Cardiac muscle cell (in vitro differentiated cells and primary cell): ENCODE data around the gene NR2C2. TPM values are rescaled to one million over a fixed set of nuclear protein-coding genes. Genes with fewer than 3 reads are reported as not detected.

Experiments
- DNase-seq, 2 donors: peaks; one replicate each; pipeline versions ENCODE4 v3.0.0 to v3.0.0-alpha.2; 2010 to 2017; ENCODE audit warnings: low read depth in 1 of 2, low spot score in 1 of 2
- H3K27ac ChIP-seq: fragments of 200-600 bp; sonication (generic); 2 replicates; pipeline ENCODE4 v1.5.1; 2016
- H3K27me3 ChIP-seq: fragments of 200-600 bp; sonication (generic); 2 replicates; pipeline ENCODE4 v1.6.0; 2016; ENCODE audit warnings: control low read depth
- H3K36me3 ChIP-seq: fragments of 200-600 bp; sonication (generic); 2 replicates; pipeline ENCODE4 v1.5.1; 2016; ENCODE audit warnings: control low read depth
- H3K4me1 ChIP-seq: fragments of 200-600 bp; sonication (generic); 2 replicates; pipeline ENCODE4 v1.8.1; 2017; ENCODE audit warnings: low read depth, mild to moderate bottlenecking, mixed run types
- H3K4me3 ChIP-seq: fragments of 200-600 bp; sonication (generic); 2 replicates; pipeline ENCODE4 v1.5.1; 2016; ENCODE audit warnings: mild to moderate bottlenecking
- H3K9me3 ChIP-seq: fragments of 200-600 bp; sonication (generic); 2 replicates; pipeline ENCODE4 v1.5.1; 2017; ENCODE audit warnings: low read depth, mild to moderate bottlenecking, control low read depth
- polyA plus RNA-seq: library from polyadenylated mRNA; unstranded; fragments of >200 nt; fragmentation: Nextera tagmentation; extraction: Ambion mirVana; gene quantifications from 2 replicates; pipeline ENCODE4 v1.2.1, GENCODE V29; 2016
- total RNA-seq: library from RNA; depleted of rRNA; stranded (reverse); fragments of >200 nt; gene quantifications from 2 replicates; pipeline ENCODE4 v1.2.3, GENCODE V29; 2016
- TF ChIP-seq, protein P1 (sequence below): IDR thresholded peaks from 2 replicates; pipeline ENCODE4 v1.5.1; 2012; ENCODE audit warnings: low read depth, mild to moderate bottlenecking, low read length

NR2C2 gene
- total and polyA plus RNA-seq, 2 experiments from 2014 or later = 16.2 to 26.5 TPM

DNA sequence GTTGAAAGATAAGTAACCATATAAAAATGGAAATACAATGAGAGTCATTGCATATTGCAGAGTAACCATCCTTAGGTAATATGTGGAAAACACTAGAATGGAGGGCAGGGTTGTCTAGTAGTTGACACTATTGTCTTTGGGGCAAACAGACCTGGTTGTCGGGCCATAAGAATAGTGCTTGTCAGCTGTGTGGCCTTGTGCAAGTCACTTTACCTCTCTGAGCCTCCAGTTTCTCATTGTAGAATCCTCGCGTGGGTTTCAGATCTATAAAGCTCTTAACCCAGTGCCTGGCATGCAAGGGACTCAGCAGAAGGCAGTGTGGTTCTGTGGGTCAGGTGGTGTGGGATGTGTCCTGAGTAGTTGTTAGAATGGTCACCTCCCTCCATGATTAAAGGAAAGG, 85.7 kb downstream of the NR2C2 start:
- Histone ChIP-seq H3K4me1 (no peaks in the 10 kb centered on the region), H3K27me3 (no peaks in the 10 kb centered on the region), H3K36me3 (peaks cover 66% of the 10 kb centered on the region), H3K4me3 (no peak overlapping the region), H3K27ac (no peak overlapping the region), H3K9me3 (no peaks in the 10 kb centered on the region)
- DNase-seq = no peak
- TF ChIP-seq, protein P1, sequence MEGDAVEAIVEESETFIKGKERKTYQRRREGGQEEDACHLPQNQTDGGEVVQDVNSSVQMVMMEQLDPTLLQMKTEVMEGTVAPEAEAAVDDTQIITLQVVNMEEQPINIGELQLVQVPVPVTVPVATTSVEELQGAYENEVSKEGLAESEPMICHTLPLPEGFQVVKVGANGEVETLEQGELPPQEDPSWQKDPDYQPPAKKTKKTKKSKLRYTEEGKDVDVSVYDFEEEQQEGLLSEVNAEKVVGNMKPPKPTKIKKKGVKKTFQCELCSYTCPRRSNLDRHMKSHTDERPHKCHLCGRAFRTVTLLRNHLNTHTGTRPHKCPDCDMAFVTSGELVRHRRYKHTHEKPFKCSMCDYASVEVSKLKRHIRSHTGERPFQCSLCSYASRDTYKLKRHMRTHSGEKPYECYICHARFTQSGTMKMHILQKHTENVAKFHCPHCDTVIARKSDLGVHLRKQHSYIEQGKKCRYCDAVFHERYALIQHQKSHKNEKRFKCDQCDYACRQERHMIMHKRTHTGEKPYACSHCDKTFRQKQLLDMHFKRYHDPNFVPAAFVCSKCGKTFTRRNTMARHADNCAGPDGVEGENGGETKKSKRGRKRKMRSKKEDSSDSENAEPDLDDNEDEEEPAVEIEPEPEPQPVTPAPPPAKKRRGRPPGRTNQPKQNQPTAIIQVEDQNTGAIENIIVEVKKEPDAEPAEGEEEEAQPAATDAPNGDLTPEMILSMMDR = no peak

DNA sequence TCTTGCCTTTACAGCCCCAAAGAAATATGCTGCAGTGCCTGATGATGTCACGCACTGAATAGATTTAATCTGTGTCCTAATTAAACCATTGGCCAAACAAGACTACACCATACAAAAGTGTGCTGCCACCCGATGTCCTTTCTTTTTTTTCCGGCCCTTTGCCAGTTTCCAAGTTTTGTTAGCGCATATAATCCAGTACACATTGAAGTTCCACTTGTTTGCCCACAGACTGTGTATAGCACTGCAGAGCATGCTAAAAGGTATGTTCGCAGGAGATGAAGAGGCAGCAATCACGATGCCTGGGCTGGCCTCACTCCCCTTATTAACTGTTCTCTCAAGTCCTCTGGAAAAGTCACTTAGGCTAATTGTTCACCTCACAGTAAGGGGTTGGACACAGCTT, 90.9 kb downstream of the NR2C2 start:
- DNase-seq = no peak
- Histone ChIP-seq H3K4me3 (no peak overlapping the region), H3K27ac (no peak overlapping the region), H3K36me3 (peaks cover 70% of the 10 kb centered on the region), H3K9me3 (no peaks in the 10 kb centered on the region), H3K4me1 (peaks cover 8% of the 10 kb centered on the region), H3K27me3 (no peaks in the 10 kb centered on the region)
- TF ChIP-seq, protein P1 = no peak

DNA sequence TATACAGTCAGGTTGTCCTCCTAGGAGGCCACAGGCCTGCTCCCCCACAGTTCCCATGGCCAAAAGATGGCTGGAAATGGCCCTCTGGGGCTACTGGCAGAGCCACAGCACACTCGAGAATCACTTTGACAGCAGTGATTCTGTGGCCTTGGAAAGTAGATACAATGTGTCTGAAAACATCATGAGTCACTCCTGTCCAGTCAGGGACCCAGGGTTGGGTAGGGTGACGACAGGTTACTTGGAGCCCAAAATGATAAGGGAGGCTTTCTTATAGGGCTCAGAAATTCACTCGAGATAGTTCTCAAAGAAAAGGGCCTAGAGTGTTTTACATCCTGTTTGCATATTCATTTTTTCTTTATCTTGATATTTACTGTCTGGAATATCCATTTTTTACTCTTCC, 93.5 kb downstream of the NR2C2 start:
- TF ChIP-seq, protein P1 = no peak
- H3K9me3 ChIP-seq = no peaks in the 10 kb centered on the region
- H3K36me3 ChIP-seq = peaks cover 66% of the 10 kb centered on the region
- no peak overlapping the region for H3K4me3 ChIP-seq
- H3K4me1 ChIP-seq = peaks cover 8% of the 10 kb centered on the region
- H3K27me3 ChIP-seq = no peaks in the 10 kb centered on the region
- DNase-seq = peak in 1 of 2 donors; percentile 18
- H3K27ac ChIP-seq = peak overlapping the region; percentile 55

DNA sequence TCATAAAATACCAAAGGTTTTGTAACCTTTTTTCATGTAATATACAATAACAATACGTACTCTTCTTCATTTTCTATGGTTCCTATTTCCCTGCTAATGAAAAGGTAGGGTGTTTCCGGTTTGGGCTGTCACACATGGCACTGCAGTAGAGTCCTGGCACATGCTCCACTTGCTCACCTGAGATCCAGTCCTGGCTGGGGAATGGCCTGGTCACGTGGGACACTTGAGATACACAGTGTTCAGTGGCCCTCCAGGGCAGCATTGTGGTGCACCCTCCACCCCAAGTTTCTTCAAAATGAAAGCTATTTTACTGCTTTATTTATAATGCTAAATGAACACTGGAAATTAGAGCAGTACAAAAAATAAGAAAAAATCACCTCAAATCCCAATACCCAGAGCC, 94.6 kb downstream of the NR2C2 start:
- H3K4me1 ChIP-seq = peaks cover 8% of the 10 kb centered on the region
- H3K27me3 ChIP-seq = no peaks in the 10 kb centered on the region
- H3K4me3 ChIP-seq = no peak overlapping the region
- DNase-seq = no peak
- no peak overlapping the region for H3K27ac ChIP-seq
- no peaks in the 10 kb centered on the region for H3K9me3 ChIP-seq
- peaks cover 76% of the 10 kb centered on the region for H3K36me3 ChIP-seq
- TF ChIP-seq, protein P1 = no peak

DNA sequence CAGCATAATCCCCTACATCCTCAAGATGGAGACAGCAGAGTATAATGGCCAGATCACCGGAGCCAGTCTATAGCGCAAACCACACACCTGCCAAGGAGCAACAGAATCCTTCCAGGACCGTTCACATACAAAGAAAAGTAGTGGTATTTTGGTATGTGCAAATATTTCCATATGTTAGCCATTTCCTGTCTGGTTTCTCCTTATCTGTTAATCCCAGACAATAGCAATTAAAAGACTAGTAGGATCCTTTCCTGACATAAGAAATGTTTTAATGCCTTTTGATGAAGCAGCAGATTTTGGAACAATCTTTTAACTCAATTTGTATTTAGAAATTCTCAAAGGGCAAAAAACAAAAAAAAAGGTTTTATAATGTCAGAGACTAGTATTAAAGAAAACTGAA, 95.6 kb downstream of the NR2C2 start:
- peak in 1 of 2 donors; percentile 39 for DNase-seq
- Histone ChIP-seq H3K4me1 (peaks cover 8% of the 10 kb centered on the region), H3K36me3 (peaks cover 75% of the 10 kb centered on the region)

More for the DNA sequence above, 95.6 kb downstream of the NR2C2 start:
- H3K9me3 ChIP-seq = no peaks in the 10 kb centered on the region
- no peak overlapping the region for H3K4me3 ChIP-seq
- no peak overlapping the region for H3K27ac ChIP-seq
- H3K27me3 ChIP-seq = no peaks in the 10 kb centered on the region
- TF ChIP-seq, protein P1 = no peak
